Glutamatergic neuron (in vitro differentiated cells): ENCODE measurements around the gene UBE2U. TPM values are rescaled to one million over a fixed set of nuclear protein-coding genes. Genes with fewer than 3 reads are reported as not detected.

Source experiments
- DNase-seq: peaks from one replicate; pipeline ENCODE4 v3.0.0; 2022
- H3K27ac Mint-ChIP-seq: one replicate; pipeline ENCODE4 v1.8.0; 2020; ENCODE audit warnings: mild to moderate bottlenecking, mixed read lengths, inconsistent platforms; ENCODE audit not compliant: unreplicated experiment
- H3K27me3 Mint-ChIP-seq: one replicate; pipeline ENCODE4 v1.8.0; 2020; ENCODE audit warnings: mild to moderate bottlenecking, moderate library complexity, mixed read lengths, inconsistent platforms; ENCODE audit not compliant: unreplicated experiment
- H3K36me3 Mint-ChIP-seq: one replicate; pipeline ENCODE4 v1.8.0; 2020; ENCODE audit warnings: mild to moderate bottlenecking, mixed read lengths, inconsistent platforms; ENCODE audit not compliant: unreplicated experiment
- H3K4me1 Mint-ChIP-seq: one replicate; pipeline ENCODE4 v1.8.0; 2020; ENCODE audit warnings: mild to moderate bottlenecking, low read depth, mixed read lengths, inconsistent platforms; ENCODE audit not compliant: unreplicated experiment
- H3K4me3 Mint-ChIP-seq: one replicate; pipeline ENCODE4 v1.8.0; 2020; ENCODE audit warnings: mild to moderate bottlenecking, mixed read lengths, inconsistent platforms; ENCODE audit not compliant: unreplicated experiment
- H3K9me3 Mint-ChIP-seq: one replicate; pipeline ENCODE4 v1.8.0; 2020; ENCODE audit warnings: mild to moderate bottlenecking, moderate library complexity, mixed read lengths, inconsistent platforms; ENCODE audit not compliant: unreplicated experiment
- total RNA-seq: library from RNA; stranded (reverse); fragmentation: NEBNext Ultra II Directional; extraction: Animal tissue kit (Norgen Biotek cat#: 25700); gene quantifications from one replicate; pipeline ENCODE4 v1.2.1, GENCODE V29; 2021; ENCODE audit not compliant: unreplicated experiment
- TF ChIP-seq, protein P1 (sequence below): fragments of 200-600 bp; sonication (generic); IDR thresholded peaks from one replicate; pipeline ENCODE4 v1.5.0; 2021; ENCODE audit not compliant: partially characterized antibody, unreplicated experiment

The UBE2U gene
- total RNA-seq, 1 donor from 2014 or later, result not detected

- Mint-ChIP-seq H3K27me3 (no peaks in the 10 kb centered on the region), H3K4me3 (no peak overlapping the region), H3K36me3 (peaks cover 22% of the 10 kb centered on the region), H3K4me1 (peaks cover 9% of the 10 kb centered on the region), H3K27ac (no peak overlapping the region), H3K9me3 (no peaks in the 10 kb centered on the region)
- TF ChIP-seq, protein P1, sequence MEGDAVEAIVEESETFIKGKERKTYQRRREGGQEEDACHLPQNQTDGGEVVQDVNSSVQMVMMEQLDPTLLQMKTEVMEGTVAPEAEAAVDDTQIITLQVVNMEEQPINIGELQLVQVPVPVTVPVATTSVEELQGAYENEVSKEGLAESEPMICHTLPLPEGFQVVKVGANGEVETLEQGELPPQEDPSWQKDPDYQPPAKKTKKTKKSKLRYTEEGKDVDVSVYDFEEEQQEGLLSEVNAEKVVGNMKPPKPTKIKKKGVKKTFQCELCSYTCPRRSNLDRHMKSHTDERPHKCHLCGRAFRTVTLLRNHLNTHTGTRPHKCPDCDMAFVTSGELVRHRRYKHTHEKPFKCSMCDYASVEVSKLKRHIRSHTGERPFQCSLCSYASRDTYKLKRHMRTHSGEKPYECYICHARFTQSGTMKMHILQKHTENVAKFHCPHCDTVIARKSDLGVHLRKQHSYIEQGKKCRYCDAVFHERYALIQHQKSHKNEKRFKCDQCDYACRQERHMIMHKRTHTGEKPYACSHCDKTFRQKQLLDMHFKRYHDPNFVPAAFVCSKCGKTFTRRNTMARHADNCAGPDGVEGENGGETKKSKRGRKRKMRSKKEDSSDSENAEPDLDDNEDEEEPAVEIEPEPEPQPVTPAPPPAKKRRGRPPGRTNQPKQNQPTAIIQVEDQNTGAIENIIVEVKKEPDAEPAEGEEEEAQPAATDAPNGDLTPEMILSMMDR, result no peak
- DNase-seq, result no peak
Observed at GRCh38 chr1:64171246-64171645, 32.2 kb upstream of the UBE2U start.

DNA sequence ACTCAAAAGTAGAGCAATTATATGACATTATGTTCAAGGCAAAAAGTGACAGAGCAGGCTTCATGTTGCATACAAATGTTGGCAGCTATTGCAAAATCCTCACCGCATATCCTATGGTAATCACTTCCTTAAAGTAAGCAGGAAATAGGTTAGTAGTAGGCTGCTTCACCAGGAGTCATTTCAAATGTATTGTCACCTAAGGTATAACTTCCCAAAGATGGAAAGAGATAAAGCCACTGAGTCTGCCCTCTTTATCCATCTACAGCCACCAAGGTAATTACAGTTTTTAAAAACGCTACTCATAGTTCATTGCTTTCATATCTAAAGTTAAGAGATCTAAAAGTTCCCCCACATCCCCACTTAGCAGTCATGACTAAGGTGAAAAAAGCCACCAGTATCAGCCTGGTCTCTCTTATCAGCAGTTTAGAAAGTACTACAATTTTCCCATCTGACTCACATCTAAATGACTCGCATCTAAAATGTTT is 31.6 kb upstream of the UBE2U start:
- Mint-ChIP-seq H3K36me3 (peaks cover 22% of the 10 kb centered on the region), H3K27me3 (no peaks in the 10 kb centered on the region), H3K4me1 (peaks cover 9% of the 10 kb centered on the region), H3K27ac (no peak overlapping the region), H3K4me3 (no peak overlapping the region), H3K9me3 (no peaks in the 10 kb centered on the region)
- DNase-seq, result no peak
- TF ChIP-seq, protein P1, result no peak

DNA sequence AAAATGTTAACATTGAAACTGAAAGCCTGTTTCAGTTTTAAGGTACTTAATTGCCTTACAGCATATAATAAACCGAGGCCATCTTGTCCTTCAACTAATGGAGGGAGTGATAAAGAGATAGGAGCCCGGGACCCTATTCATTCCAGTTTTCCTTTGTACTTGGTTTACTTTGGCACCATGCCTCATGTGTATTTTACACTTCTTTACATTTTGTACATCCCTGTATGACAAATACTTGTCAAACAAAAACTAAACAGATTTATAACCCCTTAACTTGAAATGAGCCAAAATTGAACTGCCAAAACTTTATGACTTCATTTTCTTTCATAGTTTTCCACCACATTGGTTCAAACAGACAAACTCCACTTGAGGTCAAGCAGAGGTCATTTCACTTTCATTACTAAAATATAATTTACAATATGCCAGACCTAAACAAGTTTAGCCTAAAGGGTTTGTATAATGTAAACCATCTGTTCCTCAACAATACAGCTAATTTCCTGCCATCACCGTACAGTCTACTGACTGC is 30.9 kb upstream of the UBE2U start:
- H3K4me3 Mint-ChIP-seq, result no peak overlapping the region
- no peaks in the 10 kb centered on the region for H3K27me3 Mint-ChIP-seq
- H3K9me3 Mint-ChIP-seq, result no peaks in the 10 kb centered on the region
- no peak for DNase-seq
- H3K27ac Mint-ChIP-seq, result no peak overlapping the region
- TF ChIP-seq, protein P1, result no peak
- H3K4me1 Mint-ChIP-seq, result peaks cover 9% of the 10 kb centered on the region
- H3K36me3 Mint-ChIP-seq, result peaks cover 22% of the 10 kb centered on the region

DNA sequence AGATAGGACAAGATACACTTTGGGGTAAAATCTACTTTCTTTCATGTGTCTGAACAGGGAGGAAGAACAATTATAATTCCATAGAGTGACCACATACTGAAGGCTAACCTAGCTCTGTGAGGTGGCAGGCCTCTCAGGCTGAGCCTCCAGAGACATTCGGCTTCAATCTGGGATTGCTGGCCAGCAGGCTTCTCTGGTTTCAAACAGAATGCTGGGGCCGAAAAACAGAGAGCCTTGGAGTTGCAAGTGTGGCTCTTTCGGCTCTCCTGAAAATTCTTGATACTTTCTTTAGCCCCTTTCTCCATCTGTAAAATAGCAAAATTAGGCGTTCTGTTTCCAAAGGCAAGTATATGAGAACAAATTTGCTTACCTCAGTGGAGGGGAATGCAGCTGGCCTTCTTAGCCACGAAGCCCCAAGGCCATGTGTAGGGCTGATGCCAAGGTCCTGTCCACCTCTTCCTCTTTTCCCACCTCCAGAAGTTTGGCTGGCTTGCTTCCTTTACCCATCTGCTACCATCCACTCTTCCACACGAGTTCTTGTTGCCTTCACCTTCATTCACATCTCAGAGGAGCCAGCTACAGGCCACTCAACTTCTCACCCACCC is 30.0 kb upstream of the UBE2U start:
- Mint-ChIP-seq H3K4me3 (no peak overlapping the region), H3K4me1 (peaks cover 9% of the 10 kb centered on the region), H3K27me3 (no peaks in the 10 kb centered on the region), H3K36me3 (peaks cover 27% of the 10 kb centered on the region), H3K27ac (no peak overlapping the region), H3K9me3 (no peaks in the 10 kb centered on the region)
- no peak for DNase-seq
- TF ChIP-seq, protein P1, result no peak

DNA sequence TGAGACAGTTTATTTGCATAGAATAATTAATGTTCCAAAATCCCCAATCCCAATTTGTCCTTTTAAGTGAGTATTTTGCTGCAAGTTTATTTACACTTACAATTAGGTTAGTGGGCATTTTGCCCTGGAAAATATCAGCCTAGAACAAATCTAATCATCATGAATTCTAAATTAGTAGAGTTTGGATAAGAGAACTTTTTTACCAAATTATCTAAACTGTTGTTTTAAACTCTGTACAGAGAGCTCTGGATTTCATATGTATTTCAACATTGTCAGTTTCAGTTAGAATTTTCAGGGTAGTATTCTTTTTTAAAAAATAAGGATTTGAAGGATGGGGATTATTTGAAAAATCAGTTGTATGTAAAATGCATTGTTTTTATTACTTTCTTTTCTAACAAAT is 27.8 kb upstream of the UBE2U start:
- H3K27me3 Mint-ChIP-seq, result no peaks in the 10 kb centered on the region
- H3K4me1 Mint-ChIP-seq, result peaks cover 9% of the 10 kb centered on the region
- no peak overlapping the region for H3K4me3 Mint-ChIP-seq
- H3K36me3 Mint-ChIP-seq, result peaks cover 14% of the 10 kb centered on the region
- TF ChIP-seq, protein P1, result no peak
- no peak for DNase-seq
- H3K27ac Mint-ChIP-seq, result no peak overlapping the region
- no peaks in the 10 kb centered on the region for H3K9me3 Mint-ChIP-seq
